Measurements from ENCODE around the gene TBRG4.

- TF ChIP-seq, protein P1, sequence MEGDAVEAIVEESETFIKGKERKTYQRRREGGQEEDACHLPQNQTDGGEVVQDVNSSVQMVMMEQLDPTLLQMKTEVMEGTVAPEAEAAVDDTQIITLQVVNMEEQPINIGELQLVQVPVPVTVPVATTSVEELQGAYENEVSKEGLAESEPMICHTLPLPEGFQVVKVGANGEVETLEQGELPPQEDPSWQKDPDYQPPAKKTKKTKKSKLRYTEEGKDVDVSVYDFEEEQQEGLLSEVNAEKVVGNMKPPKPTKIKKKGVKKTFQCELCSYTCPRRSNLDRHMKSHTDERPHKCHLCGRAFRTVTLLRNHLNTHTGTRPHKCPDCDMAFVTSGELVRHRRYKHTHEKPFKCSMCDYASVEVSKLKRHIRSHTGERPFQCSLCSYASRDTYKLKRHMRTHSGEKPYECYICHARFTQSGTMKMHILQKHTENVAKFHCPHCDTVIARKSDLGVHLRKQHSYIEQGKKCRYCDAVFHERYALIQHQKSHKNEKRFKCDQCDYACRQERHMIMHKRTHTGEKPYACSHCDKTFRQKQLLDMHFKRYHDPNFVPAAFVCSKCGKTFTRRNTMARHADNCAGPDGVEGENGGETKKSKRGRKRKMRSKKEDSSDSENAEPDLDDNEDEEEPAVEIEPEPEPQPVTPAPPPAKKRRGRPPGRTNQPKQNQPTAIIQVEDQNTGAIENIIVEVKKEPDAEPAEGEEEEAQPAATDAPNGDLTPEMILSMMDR (IDR thresholded peaks at IDR 0.05): no peak
- TF ChIP-seq POLR2A (IDR thresholded peaks at IDR 0.05) (no peak), EP300 (IDR thresholded peaks at IDR 0.05; ENCODE audit: low read depth) (no peak), POLR2AphosphoS5 (IDR thresholded peaks at IDR 0.05) (no peak)
These were observed 13.9 kb upstream of the TBRG4 start for GRCh38 chr7:45125193-45125904.
